Thoracic aorta (tissue), 2 donors: ENCODE measurements around the gene LOX. TPM values are rescaled to one million over a fixed set of nuclear protein-coding genes. Genes with fewer than 3 reads are reported as not detected.

Experiments used
- ATAC-seq: fragments of 150-250 bp; one replicate; pipeline ENCODE4 v1.8.0; 2017; ENCODE audit warnings: low read depth; ENCODE audit not compliant: insufficient number of reproducible peaks, low FRiP score
- DNase-seq: peaks from one replicate; pipeline ENCODE4 v3.0.0-alpha.2; 2020; ENCODE audit warnings: low spot score
- H3K27ac ChIP-seq, 2 donors: fragments of 200-600 bp; sonication (generic); 1 replicate in 1 of 2; 2 replicates in 1 of 2; pipeline ENCODE4 v1.5.1; 2016; ENCODE audit warnings: mild to moderate bottlenecking in 2 of 2, moderate library complexity in 2 of 2
- H3K27me3 ChIP-seq: fragments of 200-600 bp; sonication (generic); replicated peaks from 2 replicates; pipeline ENCODE4 v1.6.0; 2016; ENCODE audit warnings: mild to moderate bottlenecking; ENCODE audit not compliant: insufficient read depth
- H3K36me3 ChIP-seq: fragments of 200-600 bp; sonication (generic); one replicate; pipeline ENCODE4 v1.5.1; 2016
- H3K4me1 ChIP-seq, 2 donors: fragments of 200-600 bp; sonication (generic); 1 replicate in 1 of 2; 2 replicates in 1 of 2; pipeline versions ENCODE4 v1.5.1 to v1.6.0; 2016; ENCODE audit warnings: low read depth in 2 of 2, mild to moderate bottlenecking in 1 of 2; ENCODE audit not compliant: control insufficient read depth in 1 of 2
- H3K4me3 ChIP-seq: fragments of 200-600 bp; sonication (generic); 2 replicates; pipeline ENCODE4 v1.5.1; 2016; ENCODE audit warnings: mild to moderate bottlenecking
- H3K9me3 ChIP-seq: fragments of 200-600 bp; sonication (generic); 2 replicates; pipeline ENCODE4 v1.5.1; 2016
- total RNA-seq, 2 donors: library from RNA; depleted of rRNA; stranded (reverse); fragments of >200 nt; gene quantifications; one replicate each; pipeline versions ENCODE4 v1.1.0 to v1.2.3, GENCODE V29; 2016
- TF ChIP-seq, protein P1 (sequence below): fragments of 200-600 bp; sonication (generic); IDR thresholded peaks from one replicate; pipeline ENCODE4 v1.5.1; 2019; ENCODE audit warnings: antibody characterized with exemption

Gene LOX
- total RNA-seq, 2 donors from 2014 or later, result 32.9 to 65.2 TPM

DNA sequence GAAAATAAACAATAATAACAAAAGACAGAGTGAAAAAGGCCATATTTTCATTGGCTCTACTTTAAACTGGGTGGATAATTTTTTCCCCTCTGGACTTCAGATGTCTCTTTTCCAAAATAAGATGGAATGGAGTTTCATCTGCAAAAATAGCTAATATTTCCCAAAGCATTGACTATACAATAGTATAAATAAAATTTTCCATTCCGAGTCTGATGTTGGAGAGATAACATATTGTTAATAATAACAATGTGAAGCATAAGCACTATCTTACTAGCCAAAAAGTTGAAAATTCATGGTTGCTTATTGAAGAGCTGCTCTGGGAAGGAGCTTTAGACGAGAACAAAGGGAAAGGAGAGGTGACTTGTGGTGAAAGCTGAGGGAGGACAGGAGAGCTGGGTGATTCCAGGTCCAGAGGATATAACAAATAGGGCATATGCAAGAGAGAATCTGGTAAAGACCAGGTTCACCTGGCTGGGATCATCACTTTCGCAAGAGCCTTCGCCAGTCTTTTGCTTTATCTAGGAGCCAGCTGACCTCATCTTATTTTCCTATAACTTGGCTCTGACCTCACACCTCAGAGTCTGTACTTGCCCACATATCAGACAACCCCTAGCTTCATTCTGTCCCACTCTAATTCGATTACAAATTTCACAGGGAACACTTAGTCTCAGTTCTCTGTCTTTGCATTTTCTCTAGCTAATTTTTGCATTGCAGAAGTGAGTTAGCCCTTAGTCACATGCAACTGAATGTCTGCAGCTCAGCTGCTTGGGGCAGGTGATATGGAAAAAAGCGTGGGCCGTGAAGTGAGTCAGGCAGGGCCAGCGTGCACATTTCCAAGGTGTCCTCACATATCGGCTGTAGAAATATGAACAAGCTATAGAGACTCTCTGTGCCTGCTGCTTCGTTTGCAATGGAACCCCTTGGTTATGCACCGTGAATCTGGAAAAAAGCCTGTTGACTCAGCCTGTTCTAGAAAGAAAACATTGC is 43.7 kb upstream of the LOX start:
- no peak for DNase-seq
- H3K4me3 ChIP-seq, result no peak overlapping the region
- H3K27me3 ChIP-seq, result no peaks in the 10 kb centered on the region

DNA sequence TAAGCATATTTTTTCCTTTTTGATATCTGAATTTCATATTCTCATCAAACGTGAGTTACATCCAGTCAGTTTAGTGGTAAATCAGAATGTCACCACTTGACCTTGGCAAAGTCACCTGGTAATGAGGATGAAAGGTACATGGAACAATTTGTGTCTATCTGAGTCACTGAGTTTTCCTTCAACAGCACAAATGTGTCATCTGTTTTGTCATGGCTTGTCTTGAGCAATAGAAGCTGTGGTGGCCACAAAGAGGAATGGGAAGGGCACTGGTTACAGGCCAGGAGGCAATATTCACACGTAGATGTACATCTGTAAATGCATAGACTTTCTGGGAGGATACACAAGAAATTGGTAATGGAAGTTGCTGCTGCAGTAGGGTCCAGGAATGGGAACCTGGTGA is 42.9 kb upstream of the LOX start:
- Histone ChIP-seq H3K4me1 (peaks cover 0 to 12% of the 10 kb centered on the region in 2 donors), H3K9me3 (no peaks in the 10 kb centered on the region), H3K36me3 (no peaks in the 10 kb centered on the region), H3K27me3 (no peaks in the 10 kb centered on the region), H3K27ac (no peak overlapping the region), H3K4me3 (no peak overlapping the region)
- TF ChIP-seq, protein P1, sequence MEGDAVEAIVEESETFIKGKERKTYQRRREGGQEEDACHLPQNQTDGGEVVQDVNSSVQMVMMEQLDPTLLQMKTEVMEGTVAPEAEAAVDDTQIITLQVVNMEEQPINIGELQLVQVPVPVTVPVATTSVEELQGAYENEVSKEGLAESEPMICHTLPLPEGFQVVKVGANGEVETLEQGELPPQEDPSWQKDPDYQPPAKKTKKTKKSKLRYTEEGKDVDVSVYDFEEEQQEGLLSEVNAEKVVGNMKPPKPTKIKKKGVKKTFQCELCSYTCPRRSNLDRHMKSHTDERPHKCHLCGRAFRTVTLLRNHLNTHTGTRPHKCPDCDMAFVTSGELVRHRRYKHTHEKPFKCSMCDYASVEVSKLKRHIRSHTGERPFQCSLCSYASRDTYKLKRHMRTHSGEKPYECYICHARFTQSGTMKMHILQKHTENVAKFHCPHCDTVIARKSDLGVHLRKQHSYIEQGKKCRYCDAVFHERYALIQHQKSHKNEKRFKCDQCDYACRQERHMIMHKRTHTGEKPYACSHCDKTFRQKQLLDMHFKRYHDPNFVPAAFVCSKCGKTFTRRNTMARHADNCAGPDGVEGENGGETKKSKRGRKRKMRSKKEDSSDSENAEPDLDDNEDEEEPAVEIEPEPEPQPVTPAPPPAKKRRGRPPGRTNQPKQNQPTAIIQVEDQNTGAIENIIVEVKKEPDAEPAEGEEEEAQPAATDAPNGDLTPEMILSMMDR, result no peak
- DNase-seq (no peak), ATAC-seq (no peak)

More for the DNA sequence above, 43.7 kb upstream of the LOX start:
- Histone ChIP-seq H3K36me3 (no peaks in the 10 kb centered on the region), H3K4me1 (peaks cover 0 to 20% of the 10 kb centered on the region in 2 donors), H3K9me3 (no peaks in the 10 kb centered on the region), H3K27ac (no peak overlapping the region)
- no peak for ATAC-seq
- TF ChIP-seq, protein P1, result no peak

DNA sequence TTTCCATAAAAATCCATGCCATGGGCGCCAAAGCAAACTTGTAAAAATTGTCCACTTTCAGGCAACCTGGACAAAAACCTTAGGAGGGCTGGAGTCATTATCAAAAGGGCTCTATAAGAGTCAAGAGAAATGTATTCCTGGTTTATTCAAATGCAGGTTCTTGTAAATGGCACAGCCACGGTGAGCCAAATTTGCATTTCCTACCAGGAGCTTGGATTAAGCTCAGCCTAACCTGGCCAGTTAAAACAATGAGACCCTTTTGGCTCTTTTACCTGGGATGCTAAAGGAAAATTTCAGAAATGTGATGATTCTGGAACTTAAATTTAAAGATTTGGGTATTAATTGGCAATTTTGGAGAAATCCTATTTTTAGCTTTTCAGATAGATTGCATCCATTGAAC is 42.4 kb upstream of the LOX start:
- ATAC-seq, result no peak
- Histone ChIP-seq H3K4me1 (peaks cover 0 to 10% of the 10 kb centered on the region in 2 donors), H3K9me3 (no peaks in the 10 kb centered on the region), H3K27ac (no peak overlapping the region), H3K4me3 (no peak overlapping the region), H3K27me3 (no peaks in the 10 kb centered on the region), H3K36me3 (no peaks in the 10 kb centered on the region)
- no peak for DNase-seq
- TF ChIP-seq, protein P1, result no peak

DNA sequence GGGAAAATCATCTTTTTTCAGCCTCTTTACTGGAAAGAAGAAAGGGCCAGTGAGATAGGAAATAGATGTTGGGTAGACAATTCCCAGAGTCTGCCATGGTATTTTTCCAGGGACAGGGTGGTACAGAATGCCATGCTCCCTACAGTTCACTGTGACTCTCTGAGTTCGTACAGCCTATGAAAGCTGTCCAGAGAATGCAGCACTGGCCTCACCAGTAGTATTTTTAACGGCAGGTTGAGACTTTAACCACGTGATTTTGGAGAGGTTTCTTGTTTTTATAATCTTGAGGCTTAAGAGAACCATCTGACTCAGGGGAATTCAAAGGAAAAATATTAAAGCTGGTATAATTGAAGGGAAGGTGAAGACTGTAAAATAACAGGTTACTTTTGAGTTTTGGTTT is 41.1 kb upstream of the LOX start:
- Histone ChIP-seq H3K27me3 (no peaks in the 10 kb centered on the region), H3K9me3 (no peaks in the 10 kb centered on the region), H3K4me1 (peaks cover 0 to 10% of the 10 kb centered on the region in 2 donors), H3K27ac (peak overlapping the region in 1 of 2 donors; percentile 9), H3K36me3 (no peaks in the 10 kb centered on the region), H3K4me3 (no peak overlapping the region)
- DNase-seq (no peak), ATAC-seq (no peak)
- TF ChIP-seq, protein P1, result no peak

DNA sequence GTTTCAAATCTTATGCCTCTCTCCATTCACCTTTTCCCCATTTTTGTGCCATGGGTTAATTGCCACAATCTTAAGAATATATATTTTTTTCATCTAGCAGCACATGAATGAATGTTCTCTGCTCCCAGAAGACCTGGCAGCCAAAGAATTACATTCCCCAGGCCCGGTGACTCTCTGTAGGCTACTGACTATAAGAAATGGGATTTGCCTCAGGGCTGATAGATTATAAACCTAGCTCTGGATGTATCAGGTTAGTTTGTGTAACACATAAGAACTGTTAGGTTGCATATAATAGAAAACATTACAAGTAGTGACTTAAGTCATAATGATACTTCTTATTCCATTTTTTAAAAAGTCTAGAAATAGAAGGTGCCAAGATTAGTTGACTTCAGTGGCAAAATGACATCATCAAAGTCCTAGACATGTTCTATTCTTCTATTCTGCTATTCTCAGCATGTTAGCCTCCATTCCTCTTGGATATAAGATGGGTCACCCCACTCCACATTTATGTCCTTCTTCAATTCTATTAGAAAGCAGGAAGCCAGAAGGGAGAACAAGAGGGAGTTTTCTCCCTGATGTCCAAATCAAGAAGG is 40.4 kb upstream of the LOX start:
- no peak for DNase-seq
- no peak for ATAC-seq
- H3K36me3 ChIP-seq, result no peaks in the 10 kb centered on the region
- H3K4me1 ChIP-seq, result peaks cover 0 to 10% of the 10 kb centered on the region in 2 donors
- H3K9me3 ChIP-seq, result no peaks in the 10 kb centered on the region
- no peak overlapping the region for H3K4me3 ChIP-seq
- no peak overlapping the region for H3K27ac ChIP-seq
- no peaks in the 10 kb centered on the region for H3K27me3 ChIP-seq
- TF ChIP-seq, protein P1, result no peak
